Activated T-helper 17 cell treated with anti-CD3 and anti-CD28 coated beads, Interleukin-2, amount 50 U/mL, for 72 hours (primary cell): ENCODE data around the gene CDH7. TPM values are rescaled to one million over a fixed set of nuclear protein-coding genes. Genes with fewer than 3 reads are reported as not detected.

ENCODE experiments used
- ATAC-seq: fragments of 150-1000 bp; cut with Tn5 transposase; replicated peaks from 2 replicates; pipeline ENCODE4 v1.10.0; 2021; ENCODE audit warnings: mild to moderate bottlenecking, moderate library complexity
- H3K27ac Mint-ChIP-seq: one replicate; pipeline ENCODE4 v1.8.0; 2022; ENCODE audit warnings: mixed read lengths
- H3K27me3 Mint-ChIP-seq: one replicate; pipeline ENCODE4 v1.8.0; 2022; ENCODE audit warnings: mixed read lengths
- H3K36me3 Mint-ChIP-seq: one replicate; pipeline ENCODE4 v1.8.0; 2022; ENCODE audit warnings: low read depth, mild to moderate bottlenecking, mixed read lengths
- H3K4me1 Mint-ChIP-seq: one replicate; pipeline ENCODE4 v1.8.0; 2022; ENCODE audit warnings: mixed read lengths
- H3K4me3 Mint-ChIP-seq: one replicate; pipeline ENCODE4 v1.8.0; 2022; ENCODE audit warnings: mild to moderate bottlenecking, mixed read lengths
- H3K9me3 Mint-ChIP-seq: one replicate; pipeline ENCODE4 v1.8.0; 2022; ENCODE audit warnings: mixed read lengths
- total RNA-seq, 2 donors: library from RNA; stranded (reverse); gene quantifications; one replicate each; pipeline ENCODE4 v1.2.3, GENCODE V29; 2022

CDH7 gene
- total RNA-seq, 2 donors from 2014 or later, result not detected

- no peak overlapping the region for H3K27ac Mint-ChIP-seq
- H3K36me3 Mint-ChIP-seq, result no peaks in the 10 kb centered on the region
- no peaks in the 10 kb centered on the region for H3K27me3 Mint-ChIP-seq
- H3K4me1 Mint-ChIP-seq, result no peaks in the 10 kb centered on the region
- no peak overlapping the region for H3K4me3 Mint-ChIP-seq
- H3K9me3 Mint-ChIP-seq, result peaks cover 5% of the 10 kb centered on the region
- ATAC-seq, result no peak
Measured at GRCh38 chr18:65919663-65920062, 168.9 kb downstream of the CDH7 start.

- Mint-ChIP-seq H3K27me3 (no peaks in the 10 kb centered on the region), H3K4me3 (no peak overlapping the region), H3K27ac (no peak overlapping the region), H3K36me3 (no peaks in the 10 kb centered on the region), H3K4me1 (no peaks in the 10 kb centered on the region), H3K9me3 (peaks cover 5% of the 10 kb centered on the region)
- ATAC-seq, result no peak
Measured at GRCh38 chr18:65922103-65922502, 171.3 kb downstream of the CDH7 start.

- Mint-ChIP-seq H3K4me1 (no peaks in the 10 kb centered on the region), H3K27me3 (no peaks in the 10 kb centered on the region), H3K9me3 (peaks cover 4% of the 10 kb centered on the region), H3K36me3 (no peaks in the 10 kb centered on the region), H3K4me3 (no peak overlapping the region), H3K27ac (no peak overlapping the region)
- ATAC-seq, result no peak
Measured at GRCh38 chr18:65924904-65925303, 174.1 kb downstream of the CDH7 start.

- H3K9me3 Mint-ChIP-seq, result peaks cover 18% of the 10 kb centered on the region
- H3K27me3 Mint-ChIP-seq, result no peaks in the 10 kb centered on the region
- H3K4me3 Mint-ChIP-seq, result no peak overlapping the region
- no peak for ATAC-seq
- no peaks in the 10 kb centered on the region for H3K36me3 Mint-ChIP-seq
- no peaks in the 10 kb centered on the region for H3K4me1 Mint-ChIP-seq
- no peak overlapping the region for H3K27ac Mint-ChIP-seq
Measured at GRCh38 chr18:65934874-65935273, 184.1 kb downstream of the CDH7 start.

GRCh38 chr18:65936678-65937077 is 185.9 kb downstream of the CDH7 start:
- H3K9me3 Mint-ChIP-seq, result peaks cover 13% of the 10 kb centered on the region
- H3K27ac Mint-ChIP-seq, result no peak overlapping the region
- no peak overlapping the region for H3K4me3 Mint-ChIP-seq
- no peak for ATAC-seq
- H3K36me3 Mint-ChIP-seq, result no peaks in the 10 kb centered on the region
- H3K27me3 Mint-ChIP-seq, result no peaks in the 10 kb centered on the region
- no peaks in the 10 kb centered on the region for H3K4me1 Mint-ChIP-seq

- Mint-ChIP-seq H3K27ac (no peak overlapping the region), H3K4me1 (no peaks in the 10 kb centered on the region), H3K36me3 (no peaks in the 10 kb centered on the region), H3K4me3 (no peak overlapping the region), H3K27me3 (no peaks in the 10 kb centered on the region), H3K9me3 (peaks cover 10% of the 10 kb centered on the region)
- ATAC-seq, result no peak
Measured at GRCh38 chr18:65937180-65937579, 186.4 kb downstream of the CDH7 start.

GRCh38 chr18:65938592-65939372 is 188.0 kb downstream of the CDH7 start:
- Mint-ChIP-seq H3K27me3 (no peaks in the 10 kb centered on the region), H3K36me3 (no peaks in the 10 kb centered on the region), H3K4me1 (no peaks in the 10 kb centered on the region), H3K27ac (no peak overlapping the region), H3K4me3 (no peak overlapping the region), H3K9me3 (peaks cover 12% of the 10 kb centered on the region)
- no peak for ATAC-seq
